ENCODE data around the gene CABLES1.
"Not testable (repeated sequence)": the region's sequence is repeated elsewhere in the genome, so short reads cannot be mapped to it uniquely, and the experiment has no call there.

The CABLES1 gene

GRCh38 chr18:23267447-23267776, 132.1 kb downstream of the CABLES1 start:
- DNase-seq (ENCODE audit: low read depth, low spot score): no peak
- TF ChIP-seq CTCF (IDR thresholded peaks at IDR 0.05; ENCODE audit: low read depth, low read length): no peak
- in situ Hi-C loops (cut with HindIII; ENCODE audit: low sequenced_read_pairs): no loop called here
- H3K4me3 ChIP-seq (ENCODE audit: low read depth, low read length): no peak overlapping the region

GRCh38 chr18:23268641-23269040, 133.4 kb downstream of the CABLES1 start:
- in situ Hi-C loops (cut with HindIII; ENCODE audit: low sequenced_read_pairs): no loop called here
- no peak for DNase-seq (ENCODE audit: low read depth, low spot score)
- no peak for TF ChIP-seq CTCF (IDR thresholded peaks at IDR 0.05; ENCODE audit: low read depth, low read length)
- H3K4me3 ChIP-seq (ENCODE audit: low read depth, low read length): no peak overlapping the region

- in situ Hi-C loops (cut with HindIII; ENCODE audit: low sequenced_read_pairs); H3K4me3 ChIP-seq (ENCODE audit: low read depth, low read length); DNase-seq (ENCODE audit: low read depth, low spot score): not testable (repeated sequence)
Observed at GRCh38 chr18:23269068-23269467, 133.8 kb downstream of the CABLES1 start.

- no peak for DNase-seq (ENCODE audit: low read depth, low spot score)
- in situ Hi-C loops (cut with HindIII; ENCODE audit: low sequenced_read_pairs): no loop called here
- TF ChIP-seq CTCF (IDR thresholded peaks at IDR 0.05; ENCODE audit: low read depth, low read length): no peak
- H3K4me3 ChIP-seq (ENCODE audit: low read depth, low read length): no peak overlapping the region
Observed at GRCh38 chr18:23269928-23270327, 134.6 kb downstream of the CABLES1 start.

GRCh38 chr18:23270986-23271680, 135.8 kb downstream of the CABLES1 start:
- no peak for DNase-seq (ENCODE audit: low read depth, low spot score)
- TF ChIP-seq CTCF (IDR thresholded peaks at IDR 0.05; ENCODE audit: low read depth, low read length): no peak
- H3K4me3 ChIP-seq (ENCODE audit: low read depth, low read length): no peak overlapping the region
- in situ Hi-C loops (cut with HindIII; ENCODE audit: low sequenced_read_pairs): no loop called here

GRCh38 chr18:23272498-23273232, 137.4 kb downstream of the CABLES1 start:
- in situ Hi-C loops (cut with HindIII; ENCODE audit: low sequenced_read_pairs): no loop called here
- TF ChIP-seq CTCF (IDR thresholded peaks at IDR 0.05; ENCODE audit: low read depth, low read length): no peak
- DNase-seq (ENCODE audit: low read depth, low spot score): no peak
- no peak overlapping the region for H3K4me3 ChIP-seq (ENCODE audit: low read depth, low read length)

- no peak for TF ChIP-seq CTCF (IDR thresholded peaks at IDR 0.05; ENCODE audit: low read depth, low read length)
- DNase-seq (ENCODE audit: low read depth, low spot score): no peak
- in situ Hi-C loops (cut with HindIII; ENCODE audit: low sequenced_read_pairs): no loop called here
- no peak overlapping the region for H3K4me3 ChIP-seq (ENCODE audit: low read depth, low read length)
Observed at GRCh38 chr18:23273443-23273966, 138.2 kb downstream of the CABLES1 start.
